ENCODE results near the gene LEPROT.

DNA sequence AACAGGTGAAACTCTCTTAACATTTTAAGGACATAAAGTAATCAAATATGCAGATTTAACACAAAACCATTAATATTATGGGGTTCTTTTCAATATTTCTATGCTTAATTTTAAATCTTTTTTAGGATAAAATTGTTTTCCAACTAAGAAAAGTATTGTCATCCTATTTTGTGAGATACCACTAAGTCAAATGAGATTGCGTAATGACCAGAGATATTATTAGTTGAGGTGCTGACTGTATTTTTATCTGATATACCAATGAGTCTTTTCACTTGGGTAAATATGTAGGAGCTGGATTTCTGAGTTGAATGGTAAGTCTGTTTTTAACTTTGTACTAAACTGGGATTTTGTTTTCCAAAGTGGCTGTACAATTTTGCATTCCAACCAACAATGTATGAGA, 25.4 kb downstream of the LEPROT start:
- TF ChIP-seq, protein P1, sequence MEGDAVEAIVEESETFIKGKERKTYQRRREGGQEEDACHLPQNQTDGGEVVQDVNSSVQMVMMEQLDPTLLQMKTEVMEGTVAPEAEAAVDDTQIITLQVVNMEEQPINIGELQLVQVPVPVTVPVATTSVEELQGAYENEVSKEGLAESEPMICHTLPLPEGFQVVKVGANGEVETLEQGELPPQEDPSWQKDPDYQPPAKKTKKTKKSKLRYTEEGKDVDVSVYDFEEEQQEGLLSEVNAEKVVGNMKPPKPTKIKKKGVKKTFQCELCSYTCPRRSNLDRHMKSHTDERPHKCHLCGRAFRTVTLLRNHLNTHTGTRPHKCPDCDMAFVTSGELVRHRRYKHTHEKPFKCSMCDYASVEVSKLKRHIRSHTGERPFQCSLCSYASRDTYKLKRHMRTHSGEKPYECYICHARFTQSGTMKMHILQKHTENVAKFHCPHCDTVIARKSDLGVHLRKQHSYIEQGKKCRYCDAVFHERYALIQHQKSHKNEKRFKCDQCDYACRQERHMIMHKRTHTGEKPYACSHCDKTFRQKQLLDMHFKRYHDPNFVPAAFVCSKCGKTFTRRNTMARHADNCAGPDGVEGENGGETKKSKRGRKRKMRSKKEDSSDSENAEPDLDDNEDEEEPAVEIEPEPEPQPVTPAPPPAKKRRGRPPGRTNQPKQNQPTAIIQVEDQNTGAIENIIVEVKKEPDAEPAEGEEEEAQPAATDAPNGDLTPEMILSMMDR (optimal IDR thresholded peaks at IDR 0.05 in 1 of 3, IDR thresholded peaks at IDR 0.05 in 1 of 3, conservative IDR thresholded peaks at IDR 0.05 in 1 of 3; ENCODE audit: extremely low read depth in 1 of 3, insufficient read depth in 2 of 3, low read length in 3 of 3): no peak
- no peak for TF ChIP-seq EZH2 (IDR thresholded peaks at IDR 0.05; ENCODE audit: low read length)
